Activated CD4-positive, alpha-beta memory T cell treated with anti-CD3 and anti-CD28 coated beads, Interleukin-2, amount 10 ng/mL, durations not matched to agents 7 days and 5 days (primary cell): ENCODE data around the gene ADAMTSL3. TPM values are rescaled to one million over a fixed set of nuclear protein-coding genes. Genes with fewer than 3 reads are reported as not detected.
"Not testable (repeated sequence)": the region's sequence is repeated elsewhere in the genome, so short reads cannot be mapped to it uniquely, and the experiment has no call there.

Experiments
- CTCF ChIA-PET: fragments of 350-600 bp; sonication (Branson Sonifier 250); formaldehyde crosslinking; loops from one replicate; lab custom pipeline; 2021; ENCODE audit warnings: antibody characterized with exemption, inconsistent platforms; lab: Charles Lee
- POLR2A ChIA-PET: fragments of 350-600 bp; sonication (Branson Sonifier 250); formaldehyde crosslinking; loops from one replicate; lab custom pipeline; 2021; ENCODE audit warnings: antibody characterized with exemption; lab: Charles Lee
- DNase-seq: peaks from one replicate; pipeline ENCODE4 v3.0.0-alpha.2; 2020
- H3K27ac Mint-ChIP-seq: one replicate; pipeline ENCODE4 v1.8.0; 2021; ENCODE audit warnings: mild to moderate bottlenecking, mixed read lengths
- H3K27me3 Mint-ChIP-seq: one replicate; pipeline ENCODE4 v1.8.0; 2021; ENCODE audit warnings: mixed read lengths
- H3K36me3 Mint-ChIP-seq: one replicate; pipeline ENCODE4 v1.8.0; 2021; ENCODE audit warnings: low read depth, mixed read lengths
- H3K4me1 Mint-ChIP-seq: one replicate; pipeline ENCODE4 v1.8.0; 2021; ENCODE audit warnings: mixed read lengths
- H3K4me3 Mint-ChIP-seq: one replicate; pipeline ENCODE4 v1.8.0; 2021; ENCODE audit warnings: mild to moderate bottlenecking, mixed read lengths
- H3K9me3 Mint-ChIP-seq: one replicate; pipeline ENCODE4 v1.8.0; 2021; ENCODE audit warnings: mixed read lengths
- total RNA-seq, 2 experiments: library from RNA; stranded (reverse); gene quantifications; one replicate each; pipeline ENCODE4 v1.2.3, GENCODE V29; 2021

ADAMTSL3 gene
- total RNA-seq, 2 experiments from 2014 or later = not detected

- DNase-seq, POLR2A ChIA-PET, H3K27ac Mint-ChIP-seq, H3K27me3 Mint-ChIP-seq, H3K36me3 Mint-ChIP-seq, H3K4me3 Mint-ChIP-seq, H3K4me1 Mint-ChIP-seq, CTCF ChIA-PET: not testable (repeated sequence)
- peaks cover 11% of the 10 kb centered on the region for H3K9me3 Mint-ChIP-seq
Measured at GRCh38 chr15:83757291-83757690, 103.4 kb downstream of the ADAMTSL3 start.

- no peak for DNase-seq
- no peak overlapping the region for H3K27ac Mint-ChIP-seq
- peaks cover 7% of the 10 kb centered on the region for H3K9me3 Mint-ChIP-seq
- no peaks in the 10 kb centered on the region for H3K4me1 Mint-ChIP-seq
- CTCF ChIA-PET = no interaction called here
- H3K27me3 Mint-ChIP-seq = no peaks in the 10 kb centered on the region
- POLR2A ChIA-PET = no interaction called here
- H3K4me3 Mint-ChIP-seq = no peak overlapping the region
- no peaks in the 10 kb centered on the region for H3K36me3 Mint-ChIP-seq
Measured at GRCh38 chr15:83762367-83762766, 108.4 kb downstream of the ADAMTSL3 start.

- Mint-ChIP-seq H3K4me1 (no peaks in the 10 kb centered on the region), H3K27ac (no peak overlapping the region), H3K36me3 (no peaks in the 10 kb centered on the region), H3K9me3 (no peaks in the 10 kb centered on the region), H3K4me3 (no peak overlapping the region), H3K27me3 (no peaks in the 10 kb centered on the region)
- no peak for DNase-seq
- POLR2A ChIA-PET = no interaction called here
- CTCF ChIA-PET = no interaction called here
Measured at GRCh38 chr15:83764201-83764838, 110.4 kb downstream of the ADAMTSL3 start.

GRCh38 chr15:83766339-83766738, 112.4 kb downstream of the ADAMTSL3 start:
- Mint-ChIP-seq H3K36me3 (no peaks in the 10 kb centered on the region), H3K9me3 (no peaks in the 10 kb centered on the region), H3K4me3 (no peak overlapping the region), H3K4me1 (no peaks in the 10 kb centered on the region), H3K27me3 (no peaks in the 10 kb centered on the region), H3K27ac (no peak overlapping the region)
- ChIA-PET CTCF (no interaction called here), POLR2A (no interaction called here)
- DNase-seq = no peak

GRCh38 chr15:83767741-83768140, 113.8 kb downstream of the ADAMTSL3 start:
- ChIA-PET CTCF (no interaction called here), POLR2A (no interaction called here)
- Mint-ChIP-seq H3K27me3 (no peaks in the 10 kb centered on the region), H3K27ac (no peak overlapping the region), H3K4me1 (no peaks in the 10 kb centered on the region), H3K4me3 (no peak overlapping the region), H3K36me3 (no peaks in the 10 kb centered on the region), H3K9me3 (no peaks in the 10 kb centered on the region)
- DNase-seq = no peak

GRCh38 chr15:83769411-83769999, 115.6 kb downstream of the ADAMTSL3 start:
- Mint-ChIP-seq H3K9me3 (no peaks in the 10 kb centered on the region), H3K36me3 (no peaks in the 10 kb centered on the region), H3K4me1 (no peaks in the 10 kb centered on the region), H3K4me3 (no peak overlapping the region), H3K27ac (no peak overlapping the region), H3K27me3 (no peaks in the 10 kb centered on the region)
- CTCF ChIA-PET = interaction anchor here (0.7 kb wide), 1 partner anchor 54 kb away, joined by 3 read pairs; no protein-coding TSS in a partner anchor
- POLR2A ChIA-PET = no interaction called here
- no peak for DNase-seq

- H3K4me1 Mint-ChIP-seq = no peaks in the 10 kb centered on the region
- H3K27me3 Mint-ChIP-seq = no peaks in the 10 kb centered on the region
- DNase-seq = no peak
- no peak overlapping the region for H3K4me3 Mint-ChIP-seq
- no peak overlapping the region for H3K27ac Mint-ChIP-seq
- no peaks in the 10 kb centered on the region for H3K36me3 Mint-ChIP-seq
- no peaks in the 10 kb centered on the region for H3K9me3 Mint-ChIP-seq
- ChIA-PET CTCF (no interaction called here), POLR2A (no interaction called here)
Measured at GRCh38 chr15:83775738-83776137, 121.8 kb downstream of the ADAMTSL3 start.

GRCh38 chr15:83776986-83777385, 123.1 kb downstream of the ADAMTSL3 start:
- POLR2A ChIA-PET = no interaction called here
- Mint-ChIP-seq H3K27ac (no peak overlapping the region), H3K4me3 (no peak overlapping the region), H3K27me3 (no peaks in the 10 kb centered on the region), H3K4me1 (no peaks in the 10 kb centered on the region), H3K9me3 (no peaks in the 10 kb centered on the region), H3K36me3 (no peaks in the 10 kb centered on the region)
- CTCF ChIA-PET = no interaction called here
- no peak for DNase-seq

- no peak overlapping the region for H3K4me3 Mint-ChIP-seq
- H3K4me1 Mint-ChIP-seq = no peaks in the 10 kb centered on the region
- ChIA-PET POLR2A (no interaction called here), CTCF (no interaction called here)
- no peak overlapping the region for H3K27ac Mint-ChIP-seq
- H3K36me3 Mint-ChIP-seq = no peaks in the 10 kb centered on the region
- DNase-seq = no peak
- no peaks in the 10 kb centered on the region for H3K27me3 Mint-ChIP-seq
- H3K9me3 Mint-ChIP-seq = no peaks in the 10 kb centered on the region
Measured at GRCh38 chr15:83783227-83783626, 129.3 kb downstream of the ADAMTSL3 start.

- Mint-ChIP-seq H3K4me3 (no peak overlapping the region), H3K9me3 (no peaks in the 10 kb centered on the region)
Measured at GRCh38 chr15:83784975-83785374, 131.1 kb downstream of the ADAMTSL3 start.

GRCh38 chr15:83786336-83786735, 132.4 kb downstream of the ADAMTSL3 start:
- POLR2A ChIA-PET = no interaction called here

More at GRCh38 chr15:83784975-83785374, 131.1 kb downstream of the ADAMTSL3 start:
- CTCF ChIA-PET = no interaction called here
- Mint-ChIP-seq H3K27ac (no peak overlapping the region), H3K4me1 (no peaks in the 10 kb centered on the region), H3K27me3 (no peaks in the 10 kb centered on the region), H3K36me3 (no peaks in the 10 kb centered on the region)
- no peak for DNase-seq
- POLR2A ChIA-PET = no interaction called here

GRCh38 chr15:83793069-83793468, 139.1 kb downstream of the ADAMTSL3 start:
- CTCF ChIA-PET = no interaction called here
- POLR2A ChIA-PET = no interaction called here
- H3K27me3 Mint-ChIP-seq = no peaks in the 10 kb centered on the region
- H3K4me3 Mint-ChIP-seq = no peak overlapping the region
- H3K27ac Mint-ChIP-seq = no peak overlapping the region
- no peaks in the 10 kb centered on the region for H3K36me3 Mint-ChIP-seq
- no peaks in the 10 kb centered on the region for H3K9me3 Mint-ChIP-seq
- no peaks in the 10 kb centered on the region for H3K4me1 Mint-ChIP-seq
- DNase-seq = no peak

More at GRCh38 chr15:83786336-83786735, 132.4 kb downstream of the ADAMTSL3 start:
- DNase-seq = no peak
- CTCF ChIA-PET = no interaction called here
- Mint-ChIP-seq H3K4me3 (no peak overlapping the region), H3K9me3 (no peaks in the 10 kb centered on the region), H3K36me3 (no peaks in the 10 kb centered on the region), H3K27me3 (no peaks in the 10 kb centered on the region), H3K4me1 (no peaks in the 10 kb centered on the region), H3K27ac (no peak overlapping the region)

- Mint-ChIP-seq H3K36me3 (no peaks in the 10 kb centered on the region), H3K4me1 (no peaks in the 10 kb centered on the region), H3K27me3 (no peaks in the 10 kb centered on the region), H3K4me3 (no peak overlapping the region), H3K27ac (no peak overlapping the region), H3K9me3 (no peaks in the 10 kb centered on the region)
- DNase-seq = no peak
- CTCF ChIA-PET = no interaction called here
- POLR2A ChIA-PET = no interaction called here
Measured at GRCh38 chr15:83794209-83794608, 140.3 kb downstream of the ADAMTSL3 start.

GRCh38 chr15:83809345-83809744, 155.4 kb downstream of the ADAMTSL3 start:
- Mint-ChIP-seq H3K4me1 (no peaks in the 10 kb centered on the region), H3K27ac (no peak overlapping the region), H3K36me3 (no peaks in the 10 kb centered on the region), H3K4me3 (no peak overlapping the region), H3K9me3 (peaks cover 3% of the 10 kb centered on the region), H3K27me3 (no peaks in the 10 kb centered on the region)
- CTCF ChIA-PET = no interaction called here
- no peak for DNase-seq
- POLR2A ChIA-PET = no interaction called here
